ENCODE data around the gene CHD2.
A peak's percentile ranks its signal among the peaks of the same experiment; 100 is the strongest.

The CHD2 gene

GRCh38 chr15:93066224-93066681 is 166.1 kb downstream of the CHD2 start:
- Mint-ChIP-seq H3K9me3 (no peaks in the 10 kb centered on the region), H3K27ac (no peak overlapping the region), H3K27me3 (peaks cover 46% of the 10 kb centered on the region), H3K4me3 (no peak overlapping the region), H3K36me3 (no peaks in the 10 kb centered on the region), H3K4me1 (no peaks in the 10 kb centered on the region)
- peak; percentile 36 for ATAC-seq

- no peaks in the 10 kb centered on the region for H3K36me3 Mint-ChIP-seq
- no peak overlapping the region for H3K4me3 Mint-ChIP-seq
- peaks cover 49% of the 10 kb centered on the region for H3K27me3 Mint-ChIP-seq
- no peaks in the 10 kb centered on the region for H3K9me3 Mint-ChIP-seq
- no peak for ATAC-seq
- H3K27ac Mint-ChIP-seq = no peak overlapping the region
- peaks cover 6% of the 10 kb centered on the region for H3K4me1 Mint-ChIP-seq
Observed at GRCh38 chr15:93066834-93067648, 166.9 kb downstream of the CHD2 start.

- peaks cover 13% of the 10 kb centered on the region for H3K4me1 Mint-ChIP-seq
- H3K4me3 Mint-ChIP-seq = no peak overlapping the region
- no peak overlapping the region for H3K27ac Mint-ChIP-seq
- peaks cover 49% of the 10 kb centered on the region for H3K27me3 Mint-ChIP-seq
- no peaks in the 10 kb centered on the region for H3K9me3 Mint-ChIP-seq
- no peaks in the 10 kb centered on the region for H3K36me3 Mint-ChIP-seq
- no peak for ATAC-seq
Observed at GRCh38 chr15:93067649-93068085, 167.5 kb downstream of the CHD2 start.

GRCh38 chr15:93068581-93069199 is 168.6 kb downstream of the CHD2 start:
- peaks cover 20% of the 10 kb centered on the region for H3K4me1 Mint-ChIP-seq
- H3K27me3 Mint-ChIP-seq = peaks cover 49% of the 10 kb centered on the region
- H3K9me3 Mint-ChIP-seq = no peaks in the 10 kb centered on the region
- H3K27ac Mint-ChIP-seq = no peak overlapping the region
- H3K36me3 Mint-ChIP-seq = no peaks in the 10 kb centered on the region
- H3K4me3 Mint-ChIP-seq = no peak overlapping the region
- no peak for ATAC-seq

GRCh38 chr15:93070132-93070531 is 170.0 kb downstream of the CHD2 start:
- peaks cover 49% of the 10 kb centered on the region for H3K27me3 Mint-ChIP-seq
- ATAC-seq = no peak
- no peak overlapping the region for H3K27ac Mint-ChIP-seq
- H3K4me1 Mint-ChIP-seq = peaks cover 20% of the 10 kb centered on the region
- H3K9me3 Mint-ChIP-seq = no peaks in the 10 kb centered on the region
- no peak overlapping the region for H3K4me3 Mint-ChIP-seq
- H3K36me3 Mint-ChIP-seq = no peaks in the 10 kb centered on the region

GRCh38 chr15:93070551-93071296 is 170.6 kb downstream of the CHD2 start:
- Mint-ChIP-seq H3K9me3 (no peaks in the 10 kb centered on the region), H3K4me1 (peaks cover 20% of the 10 kb centered on the region), H3K27ac (no peak overlapping the region), H3K4me3 (no peak overlapping the region), H3K36me3 (no peaks in the 10 kb centered on the region), H3K27me3 (peaks cover 55% of the 10 kb centered on the region)
- ATAC-seq = no peak

- Mint-ChIP-seq H3K27ac (no peak overlapping the region), H3K27me3 (peaks cover 63% of the 10 kb centered on the region), H3K9me3 (no peaks in the 10 kb centered on the region), H3K36me3 (no peaks in the 10 kb centered on the region), H3K4me1 (peaks cover 20% of the 10 kb centered on the region), H3K4me3 (no peak overlapping the region)
- ATAC-seq = no peak
Observed at GRCh38 chr15:93071469-93071936, 171.4 kb downstream of the CHD2 start.

GRCh38 chr15:93072011-93072410 is 171.9 kb downstream of the CHD2 start:
- Mint-ChIP-seq H3K4me1 (peaks cover 20% of the 10 kb centered on the region), H3K36me3 (no peaks in the 10 kb centered on the region), H3K27me3 (peaks cover 68% of the 10 kb centered on the region), H3K4me3 (no peak overlapping the region), H3K9me3 (no peaks in the 10 kb centered on the region), H3K27ac (no peak overlapping the region)
- ATAC-seq = no peak

GRCh38 chr15:93072411-93073394 is 172.6 kb downstream of the CHD2 start:
- peaks cover 73% of the 10 kb centered on the region for H3K27me3 Mint-ChIP-seq

GRCh38 chr15:93073465-93073952 is 173.4 kb downstream of the CHD2 start:
- no peak for ATAC-seq
- Mint-ChIP-seq H3K36me3 (no peaks in the 10 kb centered on the region), H3K9me3 (no peaks in the 10 kb centered on the region), H3K4me3 (peak overlapping the region; percentile 53), H3K27ac (no peak overlapping the region), H3K27me3 (peaks cover 73% of the 10 kb centered on the region), H3K4me1 (peaks cover 20% of the 10 kb centered on the region)

More at GRCh38 chr15:93072411-93073394, 172.6 kb downstream of the CHD2 start:
- H3K9me3 Mint-ChIP-seq = no peaks in the 10 kb centered on the region
- no peaks in the 10 kb centered on the region for H3K36me3 Mint-ChIP-seq
- H3K27ac Mint-ChIP-seq = no peak overlapping the region
- H3K4me1 Mint-ChIP-seq = peaks cover 20% of the 10 kb centered on the region
- no peak overlapping the region for H3K4me3 Mint-ChIP-seq
- ATAC-seq = no peak

- no peak overlapping the region for H3K4me3 Mint-ChIP-seq
- ATAC-seq = no peak
- H3K36me3 Mint-ChIP-seq = no peaks in the 10 kb centered on the region
- peaks cover 20% of the 10 kb centered on the region for H3K4me1 Mint-ChIP-seq
- no peaks in the 10 kb centered on the region for H3K9me3 Mint-ChIP-seq
- peaks cover 77% of the 10 kb centered on the region for H3K27me3 Mint-ChIP-seq
- no peak overlapping the region for H3K27ac Mint-ChIP-seq
Observed at GRCh38 chr15:93074599-93074998, 174.5 kb downstream of the CHD2 start.

- ATAC-seq = no peak
Observed at GRCh38 chr15:93076217-93076616, 176.1 kb downstream of the CHD2 start.

GRCh38 chr15:93076875-93077274 is 176.8 kb downstream of the CHD2 start:
- ATAC-seq = no peak
- Mint-ChIP-seq H3K9me3 (no peaks in the 10 kb centered on the region), H3K36me3 (no peaks in the 10 kb centered on the region), H3K27me3 (peaks cover 83% of the 10 kb centered on the region), H3K4me1 (peaks cover 15% of the 10 kb centered on the region), H3K4me3 (no peak overlapping the region), H3K27ac (no peak overlapping the region)

More at GRCh38 chr15:93076217-93076616, 176.1 kb downstream of the CHD2 start:
- no peaks in the 10 kb centered on the region for H3K9me3 Mint-ChIP-seq
- H3K27me3 Mint-ChIP-seq = peaks cover 83% of the 10 kb centered on the region
- no peak overlapping the region for H3K4me3 Mint-ChIP-seq
- H3K36me3 Mint-ChIP-seq = no peaks in the 10 kb centered on the region
- peaks cover 20% of the 10 kb centered on the region for H3K4me1 Mint-ChIP-seq
- no peak overlapping the region for H3K27ac Mint-ChIP-seq
